ENCODE data around the gene SEC14L5. TPM values are rescaled to one million over a fixed set of nuclear protein-coding genes. Genes with fewer than 3 reads are reported as not detected.
A peak's percentile ranks its signal among the peaks of the same experiment; 100 is the strongest.

Gene SEC14L5
- total and polyA plus RNA-seq, 2 experiments from 2014 or later = 2.6 to 5.9 TPM

DNA sequence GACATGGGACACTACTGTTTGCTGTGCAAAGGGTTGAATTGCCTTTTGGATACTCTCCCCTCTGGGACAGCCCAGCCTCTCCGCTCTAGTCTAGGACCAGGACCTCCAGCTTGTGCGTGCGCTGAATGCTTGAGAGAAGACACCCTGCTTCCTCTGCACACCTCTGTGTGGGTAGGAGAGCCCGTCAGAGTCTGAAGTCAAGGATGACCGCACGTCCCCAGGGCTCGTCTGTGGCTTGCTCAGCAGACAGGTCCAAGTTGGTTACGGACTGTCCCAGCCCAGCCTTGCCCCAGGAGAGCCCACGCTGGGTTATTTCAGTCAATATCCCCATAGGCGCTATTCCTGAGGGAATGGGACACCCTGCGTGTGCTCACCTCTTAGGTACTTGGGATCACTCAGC, 103.9 kb downstream of the SEC14L5 start:
- H3K4me2 ChIP-seq = no peak overlapping the region
- peaks cover 28% of the 10 kb centered on the region for H3K4me1 Mint-ChIP-seq
- no peak overlapping the region for H2AFZ ChIP-seq
- H3K27me3 Mint-ChIP-seq (ENCODE audit: insufficient read depth, low read depth, poor library complexity) = peaks cover 15% of the 10 kb centered on the region
- no peak overlapping the region for H3K4me3 Mint-ChIP-seq
- peaks cover 10% of the 10 kb centered on the region for H3F3A ChIP-seq (replicated peaks; ENCODE audit: low read depth)
- TF ChIP-seq ZNF114 (CRISPR knock-in tag; IDR thresholded peaks at IDR 0.05) = no peak
- H3K36me3 Mint-ChIP-seq (ENCODE audit: low read depth) = no peaks in the 10 kb centered on the region
- no peaks in the 10 kb centered on the region for H3K9me2 ChIP-seq (ENCODE audit: insufficient read depth)
- H3K36me3 ChIP-seq (ENCODE audit: insufficient read depth) = no peaks in the 10 kb centered on the region
- H3K4me1 ChIP-seq (ENCODE audit: insufficient read depth) = peaks cover 20% of the 10 kb centered on the region
- DNase-seq (ENCODE audit: low spot score) (no peak), ATAC-seq (no peak)
- no peaks in the 10 kb centered on the region for H3K9me3 Mint-ChIP-seq
- H3K27ac ChIP-seq (ENCODE audit: low read depth) = no peak overlapping the region
- no peak overlapping the region for H3K27ac Mint-ChIP-seq
- no peak overlapping the region for H3K4me3 ChIP-seq
- H3K27me3 ChIP-seq (ENCODE audit: insufficient read depth) = no peaks in the 10 kb centered on the region
- H4K20me1 ChIP-seq (replicated peaks; ENCODE audit: insufficient read depth) = no peaks in the 10 kb centered on the region
- H3K79me2 ChIP-seq (replicated peaks; ENCODE audit: insufficient read depth) = no peaks in the 10 kb centered on the region

DNA sequence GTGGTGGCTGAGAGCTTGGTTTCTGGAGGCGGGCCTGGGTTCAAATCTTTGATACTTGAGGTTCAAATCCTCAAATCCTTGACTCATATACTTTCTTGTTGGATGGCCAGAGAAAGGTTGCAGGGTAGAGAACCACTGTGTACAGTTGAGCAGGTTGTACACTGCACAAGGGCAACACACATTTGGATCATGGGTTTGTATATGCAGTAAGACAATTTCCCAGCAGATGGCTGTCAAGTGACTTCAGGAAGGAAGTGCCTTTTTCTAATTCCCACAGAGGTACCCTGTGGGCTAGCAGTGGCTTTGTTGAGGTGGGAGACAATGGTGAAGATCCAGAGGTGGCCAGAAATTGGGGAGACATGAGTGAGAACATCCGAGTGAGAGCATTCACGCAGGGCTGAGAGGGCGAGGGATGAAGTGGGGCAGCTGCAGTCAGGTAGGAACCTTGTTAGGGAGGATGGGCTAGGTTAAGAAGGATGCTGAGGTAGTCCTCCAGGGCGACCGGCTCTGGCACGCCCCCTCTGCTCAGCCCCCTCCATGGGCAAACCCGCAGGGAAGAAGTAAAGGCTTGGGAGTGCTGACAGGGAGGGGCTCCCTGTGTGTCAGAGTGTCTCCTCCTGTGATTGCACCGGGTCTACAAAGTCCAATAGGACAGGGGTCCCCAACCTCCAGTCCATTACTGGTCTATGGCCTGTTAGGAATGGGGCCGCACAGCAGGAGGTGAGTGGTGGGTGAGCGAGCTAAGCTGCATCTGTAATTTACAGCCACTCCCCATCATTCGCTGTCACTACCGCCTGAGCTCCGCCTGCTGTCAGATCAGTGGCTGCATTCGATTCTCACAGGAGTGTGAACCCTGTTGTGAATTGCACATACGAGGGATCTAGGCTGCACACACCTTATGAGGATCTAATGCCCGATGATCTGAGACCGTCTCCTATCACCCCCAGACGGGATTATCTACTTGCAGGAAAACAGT, 104.9 kb downstream of the SEC14L5 start:
- Histone ChIP-seq H3K36me3 (ENCODE audit: insufficient read depth) (no peaks in the 10 kb centered on the region), H3K4me2 (no peak overlapping the region), H3K27ac (ENCODE audit: low read depth) (no peak overlapping the region), H3K79me2 (replicated peaks; ENCODE audit: insufficient read depth) (no peaks in the 10 kb centered on the region), H3F3A (replicated peaks; ENCODE audit: low read depth) (peaks cover 6% of the 10 kb centered on the region), H4K20me1 (replicated peaks; ENCODE audit: insufficient read depth) (no peaks in the 10 kb centered on the region), H2AFZ (no peak overlapping the region), H3K27me3 (ENCODE audit: insufficient read depth) (no peaks in the 10 kb centered on the region), H3K9me2 (ENCODE audit: insufficient read depth) (no peaks in the 10 kb centered on the region), H3K4me3 (no peak overlapping the region), H3K4me1 (ENCODE audit: insufficient read depth) (peaks cover 18% of the 10 kb centered on the region)
- ATAC-seq (no peak), DNase-seq (ENCODE audit: low spot score) (no peak)
- Mint-ChIP-seq H3K4me1 (peaks cover 32% of the 10 kb centered on the region), H3K9me3 (no peaks in the 10 kb centered on the region), H3K27me3 (ENCODE audit: insufficient read depth, low read depth, poor library complexity) (peaks cover 13% of the 10 kb centered on the region), H3K4me3 (no peak overlapping the region), H3K36me3 (ENCODE audit: low read depth) (no peaks in the 10 kb centered on the region), H3K27ac (no peak overlapping the region)
- TF ChIP-seq NANOG (IDR thresholded peaks at IDR 0.05; ENCODE audit: borderline replicate concordance) = no peak
- TF ChIP-seq, protein P1, sequence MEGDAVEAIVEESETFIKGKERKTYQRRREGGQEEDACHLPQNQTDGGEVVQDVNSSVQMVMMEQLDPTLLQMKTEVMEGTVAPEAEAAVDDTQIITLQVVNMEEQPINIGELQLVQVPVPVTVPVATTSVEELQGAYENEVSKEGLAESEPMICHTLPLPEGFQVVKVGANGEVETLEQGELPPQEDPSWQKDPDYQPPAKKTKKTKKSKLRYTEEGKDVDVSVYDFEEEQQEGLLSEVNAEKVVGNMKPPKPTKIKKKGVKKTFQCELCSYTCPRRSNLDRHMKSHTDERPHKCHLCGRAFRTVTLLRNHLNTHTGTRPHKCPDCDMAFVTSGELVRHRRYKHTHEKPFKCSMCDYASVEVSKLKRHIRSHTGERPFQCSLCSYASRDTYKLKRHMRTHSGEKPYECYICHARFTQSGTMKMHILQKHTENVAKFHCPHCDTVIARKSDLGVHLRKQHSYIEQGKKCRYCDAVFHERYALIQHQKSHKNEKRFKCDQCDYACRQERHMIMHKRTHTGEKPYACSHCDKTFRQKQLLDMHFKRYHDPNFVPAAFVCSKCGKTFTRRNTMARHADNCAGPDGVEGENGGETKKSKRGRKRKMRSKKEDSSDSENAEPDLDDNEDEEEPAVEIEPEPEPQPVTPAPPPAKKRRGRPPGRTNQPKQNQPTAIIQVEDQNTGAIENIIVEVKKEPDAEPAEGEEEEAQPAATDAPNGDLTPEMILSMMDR (conservative IDR thresholded peaks at IDR 0.05; ENCODE audit: low read depth in 2 of 2) = 0 out of 4 replicates have a peak, but pooled peaks of 1 of the 2 experiments have one; percentile 14

DNA sequence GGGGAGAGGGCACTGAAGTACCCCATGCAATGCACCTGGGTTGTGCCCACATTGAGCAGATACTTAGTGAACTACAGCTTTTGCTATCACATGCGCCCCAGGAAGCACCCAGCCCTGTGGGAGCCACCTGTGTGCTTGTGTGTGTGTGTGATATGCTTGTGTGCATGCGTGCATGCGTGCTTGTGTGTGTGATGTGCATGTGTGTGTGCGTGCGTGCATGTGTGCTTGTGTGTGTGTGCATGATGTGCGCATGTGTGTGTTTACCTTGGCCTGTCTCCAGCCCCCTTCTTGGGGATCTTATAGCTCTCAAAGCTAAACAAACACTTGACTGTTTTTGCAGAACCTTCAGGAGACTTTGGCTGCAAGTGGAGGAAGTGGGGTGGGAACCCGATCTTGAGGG, 106.8 kb downstream of the SEC14L5 start:
- TF ChIP-seq JUNB (IDR thresholded peaks at IDR 0.05; ENCODE audit: unreplicated experiment) (no peak), EZH2phosphoT487 (IDR thresholded peaks at IDR 0.05; ENCODE audit: unreplicated experiment) (no peak), POLR2AphosphoS5 (IDR thresholded peaks at IDR 0.05; ENCODE audit: low read depth) (no peak), EZH2 (IDR thresholded peaks at IDR 0.05; ENCODE audit: low read depth, unreplicated experiment) (no peak)
- TF ChIP-seq, protein P2, sequence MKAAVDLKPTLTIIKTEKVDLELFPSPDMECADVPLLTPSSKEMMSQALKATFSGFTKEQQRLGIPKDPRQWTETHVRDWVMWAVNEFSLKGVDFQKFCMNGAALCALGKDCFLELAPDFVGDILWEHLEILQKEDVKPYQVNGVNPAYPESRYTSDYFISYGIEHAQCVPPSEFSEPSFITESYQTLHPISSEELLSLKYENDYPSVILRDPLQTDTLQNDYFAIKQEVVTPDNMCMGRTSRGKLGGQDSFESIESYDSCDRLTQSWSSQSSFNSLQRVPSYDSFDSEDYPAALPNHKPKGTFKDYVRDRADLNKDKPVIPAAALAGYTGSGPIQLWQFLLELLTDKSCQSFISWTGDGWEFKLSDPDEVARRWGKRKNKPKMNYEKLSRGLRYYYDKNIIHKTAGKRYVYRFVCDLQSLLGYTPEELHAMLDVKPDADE (IDR thresholded peaks at IDR 0.05) = no peak
- Histone ChIP-seq H3K79me2 (replicated peaks; ENCODE audit: insufficient read depth) (no peaks in the 10 kb centered on the region), H3K4me3 (no peak overlapping the region), H3F3A (replicated peaks; ENCODE audit: low read depth) (no peaks in the 10 kb centered on the region; the same call in 1 of the 2 replicates), H3K36me3 (ENCODE audit: insufficient read depth) (no peaks in the 10 kb centered on the region), H3K27ac (ENCODE audit: low read depth) (no peak overlapping the region), H4K20me1 (replicated peaks; ENCODE audit: insufficient read depth) (no peaks in the 10 kb centered on the region), H3K4me2 (no peak overlapping the region), H3K27me3 (ENCODE audit: insufficient read depth) (no peaks in the 10 kb centered on the region), H3K9me2 (ENCODE audit: insufficient read depth) (no peaks in the 10 kb centered on the region), H3K4me1 (ENCODE audit: insufficient read depth) (peaks cover 3% of the 10 kb centered on the region), H2AFZ (no peak overlapping the region)
- H3K27me3 Mint-ChIP-seq (ENCODE audit: insufficient read depth, low read depth, poor library complexity) = peaks cover 13% of the 10 kb centered on the region
- ATAC-seq (no peak), DNase-seq (ENCODE audit: low spot score) (no peak)
- no peak overlapping the region for H3K4me3 Mint-ChIP-seq
- H3K27ac Mint-ChIP-seq = no peak overlapping the region
- no peaks in the 10 kb centered on the region for H3K9me3 Mint-ChIP-seq
- no peaks in the 10 kb centered on the region for H3K36me3 Mint-ChIP-seq (ENCODE audit: low read depth)
- peaks cover 19% of the 10 kb centered on the region for H3K4me1 Mint-ChIP-seq
